ENCODE results near the gene SLCO1B1. TPM values are rescaled to one million over a fixed set of nuclear protein-coding genes. Genes with fewer than 3 reads are reported as not detected.
"Not testable (repeated sequence)": the region's sequence is repeated elsewhere in the genome, so short reads cannot be mapped to it uniquely, and the experiment has no call there.

Gene SLCO1B1
- total and polyA plus RNA-seq, 2 donors (not counting 1 experiment from before 2014, with no cell fraction given) = not detected

DNA sequence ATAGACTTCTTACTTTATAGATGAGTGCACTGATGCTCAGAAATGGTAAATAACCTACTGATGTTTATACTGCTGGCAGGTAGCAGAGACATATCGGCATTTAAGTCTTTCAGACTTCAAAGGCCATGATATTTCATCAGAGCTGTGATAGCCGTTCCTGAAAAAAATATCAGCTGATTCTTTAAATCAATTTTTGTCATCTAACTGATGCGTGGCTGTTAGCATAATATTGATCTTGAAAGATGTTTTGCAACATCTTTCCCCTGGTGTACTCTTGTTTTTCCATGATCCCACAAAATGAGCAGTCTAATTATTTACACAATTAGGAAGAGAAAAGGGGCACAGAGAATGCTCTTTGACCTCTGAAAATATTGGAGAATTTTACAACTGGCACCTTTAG, 1.6 kb upstream of the SLCO1B1 start:
- ChIA-PET POLR2A (no interaction called here), CTCF (no interaction called here)
- no peaks in the 10 kb centered on the region for H3K4me1 Mint-ChIP-seq
- H3K79me2 ChIP-seq (ENCODE audit: control insufficient read depth, insufficient read depth, low read length) = no peaks in the 10 kb centered on the region
- H3K9me3 ChIP-seq (ENCODE audit: control extremely low read depth in 1 of 3, control insufficient read depth in 2 of 3, insufficient read depth in 1 of 3, low read length in 2 of 3) = no peaks in the 10 kb centered on the region
- no CpG with 5 or more reads among the region's 3 CpGs for WGBS (ENCODE audit: insufficient coverage)
- peaks cover 2% of the 10 kb centered on the region for H3K9me3 Mint-ChIP-seq (ENCODE audit: insufficient read depth)
- H3K27ac Mint-ChIP-seq = no peak overlapping the region
- no peak overlapping the region for H3K9ac ChIP-seq (ENCODE audit: low read length)
- H3K4me2 ChIP-seq (replicated peaks; ENCODE audit: low read depth, low read length, poor library complexity, severe bottlenecking) = no peak overlapping the region
- TF ChIP-seq, protein P1, sequence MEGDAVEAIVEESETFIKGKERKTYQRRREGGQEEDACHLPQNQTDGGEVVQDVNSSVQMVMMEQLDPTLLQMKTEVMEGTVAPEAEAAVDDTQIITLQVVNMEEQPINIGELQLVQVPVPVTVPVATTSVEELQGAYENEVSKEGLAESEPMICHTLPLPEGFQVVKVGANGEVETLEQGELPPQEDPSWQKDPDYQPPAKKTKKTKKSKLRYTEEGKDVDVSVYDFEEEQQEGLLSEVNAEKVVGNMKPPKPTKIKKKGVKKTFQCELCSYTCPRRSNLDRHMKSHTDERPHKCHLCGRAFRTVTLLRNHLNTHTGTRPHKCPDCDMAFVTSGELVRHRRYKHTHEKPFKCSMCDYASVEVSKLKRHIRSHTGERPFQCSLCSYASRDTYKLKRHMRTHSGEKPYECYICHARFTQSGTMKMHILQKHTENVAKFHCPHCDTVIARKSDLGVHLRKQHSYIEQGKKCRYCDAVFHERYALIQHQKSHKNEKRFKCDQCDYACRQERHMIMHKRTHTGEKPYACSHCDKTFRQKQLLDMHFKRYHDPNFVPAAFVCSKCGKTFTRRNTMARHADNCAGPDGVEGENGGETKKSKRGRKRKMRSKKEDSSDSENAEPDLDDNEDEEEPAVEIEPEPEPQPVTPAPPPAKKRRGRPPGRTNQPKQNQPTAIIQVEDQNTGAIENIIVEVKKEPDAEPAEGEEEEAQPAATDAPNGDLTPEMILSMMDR (IDR thresholded peaks at IDR 0.05) = no peak
- TF ChIP-seq EZH2 (IDR thresholded peaks at IDR 0.05; ENCODE audit: borderline replicate concordance, insufficient read depth, low read depth, low read length, poor library complexity, severe bottlenecking) = no peak
- no peaks in the 10 kb centered on the region for H3K27me3 Mint-ChIP-seq
- H3K4me3 ChIP-seq (ENCODE audit: control extremely low read depth in 1 of 5, extremely low read depth in 1 of 5, insufficient read depth in 1 of 5, low read depth in 2 of 5, low read length in 4 of 5) = no peak overlapping the region
- H3K27ac ChIP-seq (ENCODE audit: low read length in 2 of 2) = no peak overlapping the region
- no peaks in the 10 kb centered on the region for H3K27me3 ChIP-seq (replicated peaks in 1 of 4; ENCODE audit: control extremely low read depth in 1 of 4, control insufficient read depth in 3 of 4, insufficient read depth in 4 of 4, low read length in 3 of 4)
- ATAC-seq (ENCODE audit: low read depth) = no peak
- H3K36me3 ChIP-seq (replicated peaks in 1 of 2; ENCODE audit: control extremely low read depth in 1 of 2, control insufficient read depth in 1 of 2, extremely low read depth in 1 of 2, insufficient read depth in 2 of 2, low read length in 1 of 2) = no peaks in the 10 kb centered on the region
- no peak overlapping the region for H3K4me3 Mint-ChIP-seq
- intact Hi-C loops (cut with micrococcal nuclease) = no loop called here
- no peaks in the 10 kb centered on the region for H3K4me1 ChIP-seq (ENCODE audit: control insufficient read depth in 2 of 2, insufficient read depth in 2 of 2, low read length in 2 of 2)
- DNase-seq = no peak
- H4K20me1 ChIP-seq (ENCODE audit: control insufficient read depth, insufficient read depth, low read length, poor library complexity, severe bottlenecking) = no peaks in the 10 kb centered on the region
- no peak overlapping the region for H2AFZ ChIP-seq (ENCODE audit: insufficient read depth, low read depth, low read length, poor library complexity, severe bottlenecking)

DNA sequence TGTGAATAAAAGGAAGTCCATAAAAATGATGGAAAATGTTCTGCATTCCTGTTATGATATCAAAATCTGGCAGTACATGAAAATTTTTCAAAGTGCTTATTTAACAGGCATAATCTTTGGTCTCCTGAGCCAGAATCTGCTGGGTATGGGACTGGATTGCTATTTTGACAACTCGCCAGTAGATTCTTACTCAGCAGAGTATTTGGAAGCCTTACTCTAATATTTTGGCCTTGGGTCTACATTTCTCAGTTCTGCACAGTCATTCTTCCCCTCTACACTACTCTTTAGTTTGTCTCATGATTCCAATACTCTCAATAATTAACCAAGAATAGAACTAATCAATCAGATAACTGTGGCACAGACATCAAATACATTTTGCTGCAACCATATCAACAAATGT, 1.1 kb upstream of the SLCO1B1 start:
- Histone ChIP-seq H3K4me1 (ENCODE audit: control insufficient read depth in 2 of 2, insufficient read depth in 2 of 2, low read length in 2 of 2) (no peaks in the 10 kb centered on the region), H2AFZ (ENCODE audit: insufficient read depth, low read depth, low read length, poor library complexity, severe bottlenecking) (no peak overlapping the region), H3K36me3 (replicated peaks in 1 of 2; ENCODE audit: control extremely low read depth in 1 of 2, control insufficient read depth in 1 of 2, extremely low read depth in 1 of 2, insufficient read depth in 2 of 2, low read length in 1 of 2) (no peaks in the 10 kb centered on the region), H3K79me2 (ENCODE audit: control insufficient read depth, insufficient read depth, low read length) (no peaks in the 10 kb centered on the region), H4K20me1 (ENCODE audit: control insufficient read depth, insufficient read depth, low read length, poor library complexity, severe bottlenecking) (no peaks in the 10 kb centered on the region), H3K4me3 (ENCODE audit: control extremely low read depth in 1 of 5, extremely low read depth in 1 of 5, insufficient read depth in 1 of 5, low read depth in 2 of 5, low read length in 4 of 5) (no peak overlapping the region), H3K27me3 (replicated peaks in 1 of 4; ENCODE audit: control extremely low read depth in 1 of 4, control insufficient read depth in 3 of 4, insufficient read depth in 4 of 4, low read length in 3 of 4) (no peaks in the 10 kb centered on the region), H3K4me2 (replicated peaks; ENCODE audit: low read depth, low read length, poor library complexity, severe bottlenecking) (no peak overlapping the region), H3K9me3 (ENCODE audit: control extremely low read depth in 1 of 3, control insufficient read depth in 2 of 3, insufficient read depth in 1 of 3, low read length in 2 of 3) (no peaks in the 10 kb centered on the region), H3K9ac (ENCODE audit: low read length) (no peak overlapping the region), H3K27ac (ENCODE audit: low read length in 2 of 2) (no peak overlapping the region)
- no peak overlapping the region for H3K27ac Mint-ChIP-seq
- intact Hi-C loops (cut with micrococcal nuclease) = no loop called here
- ATAC-seq (ENCODE audit: low read depth) (no peak), DNase-seq (no peak)
- peaks cover 2% of the 10 kb centered on the region for H3K9me3 Mint-ChIP-seq (ENCODE audit: insufficient read depth)
- no peaks in the 10 kb centered on the region for H3K27me3 Mint-ChIP-seq
- TF ChIP-seq, protein P1 (IDR thresholded peaks at IDR 0.05) = no peak
- no peak for TF ChIP-seq EZH2 (IDR thresholded peaks at IDR 0.05; ENCODE audit: borderline replicate concordance, insufficient read depth, low read depth, low read length, poor library complexity, severe bottlenecking)
- POLR2A ChIA-PET = no interaction called here
- H3K4me1 Mint-ChIP-seq = no peaks in the 10 kb centered on the region
- CTCF ChIA-PET = no interaction called here
- no CpG with 5 or more reads among the region's 1 CpG for WGBS (ENCODE audit: insufficient coverage)
- no peak overlapping the region for H3K4me3 Mint-ChIP-seq

DNA sequence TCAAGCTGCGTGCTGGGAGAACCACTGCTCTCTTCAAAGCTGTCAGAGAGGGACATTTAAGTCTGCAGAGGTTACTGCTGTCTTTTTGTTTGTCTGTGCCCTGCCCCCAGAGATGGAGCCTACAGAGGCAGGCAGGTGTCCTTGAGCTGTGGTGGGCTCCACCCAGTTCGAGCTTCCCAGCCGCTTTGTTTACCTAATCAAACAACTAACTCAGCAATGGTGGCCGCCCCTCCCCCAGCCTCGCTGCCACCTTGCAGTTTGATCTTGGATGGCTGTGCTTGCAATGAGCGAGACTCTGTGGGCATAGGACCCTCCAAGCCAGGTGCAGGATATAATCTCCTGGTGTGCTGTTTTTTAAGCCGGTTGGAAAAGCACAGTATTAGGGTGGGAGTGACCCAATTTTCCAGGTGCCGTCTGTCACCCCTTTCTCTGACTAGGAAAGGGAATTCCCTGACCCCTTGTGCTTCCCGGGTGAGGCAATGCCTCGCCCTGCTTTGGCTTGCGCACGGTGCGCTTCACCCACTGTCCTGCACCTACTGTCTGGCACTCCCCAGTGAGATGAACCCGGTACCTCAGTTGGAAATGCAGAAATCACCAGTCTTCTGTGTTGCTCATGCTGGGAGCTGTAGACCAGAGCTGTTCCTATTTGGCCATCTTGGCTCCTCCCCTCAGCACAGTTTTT, 6.5 kb downstream of the SLCO1B1 start:
- H2AFZ ChIP-seq (ENCODE audit: insufficient read depth, low read depth, low read length, poor library complexity, severe bottlenecking); H3K9me3 Mint-ChIP-seq (ENCODE audit: insufficient read depth); H3K36me3 ChIP-seq (replicated peaks in 1 of 2; ENCODE audit: control extremely low read depth in 1 of 2, control insufficient read depth in 1 of 2, extremely low read depth in 1 of 2, insufficient read depth in 2 of 2, low read length in 1 of 2); POLR2A ChIA-PET; ATAC-seq (ENCODE audit: low read depth); CTCF ChIA-PET; H3K4me3 ChIP-seq (ENCODE audit: control extremely low read depth in 1 of 5, extremely low read depth in 1 of 5, insufficient read depth in 1 of 5, low read depth in 2 of 5, low read length in 4 of 5); H3K27me3 Mint-ChIP-seq; H3K4me3 Mint-ChIP-seq; H3K4me1 ChIP-seq (ENCODE audit: control insufficient read depth in 2 of 2, insufficient read depth in 2 of 2, low read length in 2 of 2); H3K27ac ChIP-seq (ENCODE audit: low read length in 2 of 2); H3K27ac Mint-ChIP-seq; H3K9me3 ChIP-seq (ENCODE audit: control extremely low read depth in 1 of 3, control insufficient read depth in 2 of 3, insufficient read depth in 1 of 3, low read length in 2 of 3); H3K9ac ChIP-seq (ENCODE audit: low read length); DNase-seq; H3K4me1 Mint-ChIP-seq; H3K79me2 ChIP-seq (ENCODE audit: control insufficient read depth, insufficient read depth, low read length); H3K27me3 ChIP-seq (replicated peaks in 1 of 4; ENCODE audit: control extremely low read depth in 1 of 4, control insufficient read depth in 3 of 4, insufficient read depth in 4 of 4, low read length in 3 of 4); H4K20me1 ChIP-seq (ENCODE audit: control insufficient read depth, insufficient read depth, low read length, poor library complexity, severe bottlenecking); H3K4me2 ChIP-seq (replicated peaks; ENCODE audit: low read depth, low read length, poor library complexity, severe bottlenecking); intact Hi-C loops (cut with micrococcal nuclease): not testable (repeated sequence)
- 90% methylated on average over 13 of the region's 14 CpGs for WGBS (ENCODE audit: insufficient coverage)

Data from B cell (primary cell).